ENCODE results near the gene FAR2. TPM values are rescaled to one million over a fixed set of nuclear protein-coding genes. Genes with fewer than 3 reads are reported as not detected.

FAR2 gene
- total and polyA plus RNA-seq, 7 donors, result 0.75 to 1.9 (median 1.6) TPM

GRCh38 chr12:29149691-29150281 lies 708 bp downstream of the FAR2 start:
- peaks cover 0 to 28% (median 12%) of the 10 kb centered on the region in 3 donors for H3K27me3 ChIP-seq (ENCODE audit: insufficient read depth in 3 of 3, low read length in 2 of 3)
- no peaks in the 10 kb centered on the region for H3K36me3 ChIP-seq (ENCODE audit: insufficient read depth in 1 of 2, low read depth in 1 of 2)
- H3K4me1 ChIP-seq, result no peaks in the 10 kb centered on the region
- WGBS, 3 donors, result 10 to 23% (median 11%) methylated on average over 28 to 34 of the region's 34 CpGs
- DNase-seq, result peak in 1 of 2 donors; percentile 20
- peak in 3 of 4 donors; percentile 5 to 23 (median 17) for ATAC-seq
- intact Hi-C loops (cut with DNase I), result no loop called here
- no peak for TF ChIP-seq CTCF (IDR thresholded peaks at IDR 0.05)
- H3K27ac ChIP-seq, result peak overlapping the region; percentile 58
- peak overlapping the region; percentile 70 for H3K4me3 ChIP-seq
- H3K9me3 ChIP-seq, result no peaks in the 10 kb centered on the region

GRCh38 chr12:29150462-29150861 lies 1.4 kb downstream of the FAR2 start:
- intact Hi-C loops (cut with DNase I), result no loop called here
- Histone ChIP-seq H3K4me3 (peak overlapping the region; percentile 70), H3K36me3 (ENCODE audit: insufficient read depth in 1 of 2, low read depth in 1 of 2) (no peaks in the 10 kb centered on the region), H3K27me3 (ENCODE audit: insufficient read depth in 3 of 3, low read length in 2 of 3) (peaks cover 0 to 28% (median 11%) of the 10 kb centered on the region in 3 donors), H3K4me1 (no peaks in the 10 kb centered on the region), H3K27ac (no peak overlapping the region), H3K9me3 (no peaks in the 10 kb centered on the region)
- no peak for ATAC-seq
- 76 to 90% (median 79%) methylated on average over 7 of the region's 7 CpGs for WGBS, 3 donors
- no peak for TF ChIP-seq CTCF (IDR thresholded peaks at IDR 0.05)
- DNase-seq, result no peak

GRCh38 chr12:29152223-29152868 lies 3.3 kb downstream of the FAR2 start:
- DNase-seq (no peak), ATAC-seq (no peak)
- Histone ChIP-seq H3K4me1 (no peaks in the 10 kb centered on the region), H3K27ac (no peak overlapping the region), H3K4me3 (no peak overlapping the region), H3K27me3 (ENCODE audit: insufficient read depth in 3 of 3, low read length in 2 of 3) (peaks cover 0 to 23% (median 8%) of the 10 kb centered on the region in 3 donors), H3K9me3 (no peaks in the 10 kb centered on the region), H3K36me3 (ENCODE audit: insufficient read depth in 1 of 2, low read depth in 1 of 2) (no peaks in the 10 kb centered on the region)
- intact Hi-C loops (cut with DNase I), result no loop called here
- WGBS, 3 donors, result 32 to 38% (median 36%) methylated on average over 1 of the region's 1 CpG
- no peak for TF ChIP-seq CTCF (IDR thresholded peaks at IDR 0.05)

- no peak overlapping the region for H3K27ac ChIP-seq
- WGBS, 3 donors, result 35 to 52% (median 38%) methylated on average over 4 of the region's 4 CpGs
- no peak for ATAC-seq
- no peak for TF ChIP-seq CTCF (IDR thresholded peaks at IDR 0.05)
- no peaks in the 10 kb centered on the region for H3K4me1 ChIP-seq
- peaks cover 0 to 23% (median 8%) of the 10 kb centered on the region in 3 donors for H3K27me3 ChIP-seq (ENCODE audit: insufficient read depth in 3 of 3, low read length in 2 of 3)
- no peaks in the 10 kb centered on the region for H3K9me3 ChIP-seq
- intact Hi-C loops (cut with DNase I), result no loop called here
- DNase-seq, result no peak
- no peak overlapping the region for H3K4me3 ChIP-seq
- H3K36me3 ChIP-seq (ENCODE audit: insufficient read depth in 1 of 2, low read depth in 1 of 2), result no peaks in the 10 kb centered on the region
These were observed 4.0 kb downstream of the FAR2 start for GRCh38 chr12:29152981-29153630.

All from psoas muscle (tissue), 8 donors.